Fibroblast of peridontal ligament (primary cell): ENCODE results near the gene TNFSF8.

Experiments used
- DNase-seq: peaks from one replicate; pipeline ENCODE4 v3.0.0-alpha.2; 2010; ENCODE audit errors: extremely low read depth

TNFSF8 gene, protein sequence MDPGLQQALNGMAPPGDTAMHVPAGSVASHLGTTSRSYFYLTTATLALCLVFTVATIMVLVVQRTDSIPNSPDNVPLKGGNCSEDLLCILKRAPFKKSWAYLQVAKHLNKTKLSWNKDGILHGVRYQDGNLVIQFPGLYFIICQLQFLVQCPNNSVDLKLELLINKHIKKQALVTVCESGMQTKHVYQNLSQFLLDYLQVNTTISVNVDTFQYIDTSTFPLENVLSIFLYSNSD

DNA sequence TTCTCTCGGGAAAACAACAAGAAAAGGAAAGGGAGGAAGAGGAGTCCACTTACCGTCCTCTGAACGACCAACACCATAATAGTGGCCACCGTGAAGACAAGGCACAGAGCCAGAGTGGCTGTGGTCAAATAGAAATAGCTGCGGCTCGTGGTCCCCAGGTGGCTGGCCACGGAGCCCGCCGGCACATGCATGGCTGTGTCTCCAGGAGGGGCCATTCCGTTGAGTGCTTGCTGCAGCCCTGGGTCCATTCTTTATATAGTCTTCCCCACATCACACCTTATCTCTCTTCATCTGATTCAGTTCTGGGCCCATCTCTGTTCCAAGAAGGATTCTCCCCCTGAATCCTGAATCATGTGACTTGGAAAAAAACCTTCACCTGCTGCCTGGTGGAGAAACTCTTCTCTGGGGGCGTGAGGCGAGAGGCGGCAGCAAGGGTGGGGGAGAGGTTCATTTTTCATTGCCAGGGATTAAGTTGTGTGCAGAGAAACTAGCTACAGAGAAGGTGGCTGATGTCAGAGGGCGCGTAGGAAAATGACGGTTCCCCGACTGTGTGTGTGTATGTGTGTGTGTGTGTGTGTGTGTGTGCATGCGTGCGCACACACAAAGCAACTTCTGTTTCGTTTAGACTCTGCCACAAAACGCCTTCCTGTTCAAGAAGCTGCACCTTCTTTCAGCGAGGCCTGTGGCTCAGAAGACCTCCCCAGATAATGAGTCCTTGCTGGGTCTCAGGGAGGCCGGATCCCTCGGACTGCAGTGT, at the start of gene TNFSF8:
TSS of gene TNFSF8 (minus strand) at position 536 of the 757 bp plus-strand sequence. CDS start at position 248, 288 bp downstream.
- DNase-seq: no peak

- DNase-seq: no peak
Observed at GRCh38 chr9:114973216-114973615, 42.8 kb upstream of the TNFSF8 start.

DNA sequence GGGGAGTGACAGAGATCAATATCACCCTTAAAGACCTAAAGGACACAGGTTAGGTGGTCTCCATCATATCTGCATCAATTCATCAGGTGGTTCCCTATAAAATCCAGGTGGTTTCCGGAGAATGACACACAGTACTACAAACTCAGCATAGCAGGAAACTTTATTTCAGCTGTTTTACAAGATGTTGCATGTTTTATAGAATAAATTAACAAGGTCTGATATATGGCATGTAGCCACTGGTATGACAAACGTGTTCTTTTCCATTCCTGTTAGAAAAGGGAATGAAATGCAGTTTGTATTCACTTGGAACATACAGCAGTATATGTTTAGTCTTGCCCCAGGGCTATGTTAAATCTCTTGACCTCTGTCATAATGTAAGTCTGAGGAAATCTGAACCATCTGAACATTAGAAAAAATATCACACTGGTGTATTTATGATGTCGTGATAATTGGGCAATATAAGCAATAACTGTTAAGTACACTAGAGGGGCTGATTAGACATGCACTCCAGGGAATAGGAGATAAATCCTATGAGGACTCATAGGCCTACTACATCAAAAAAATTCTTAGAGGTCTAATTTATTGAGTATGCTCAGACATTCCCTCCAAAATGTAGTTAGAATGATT, 42.2 kb upstream of the TNFSF8 start:
- DNase-seq: no peak

GRCh38 chr9:114969269-114969668, 38.9 kb upstream of the TNFSF8 start:
- no peak for DNase-seq

GRCh38 chr9:114968671-114969070, 38.3 kb upstream of the TNFSF8 start:
- DNase-seq: peak; percentile 77

- no peak for DNase-seq
Observed at GRCh38 chr9:114965564-114965963, 35.2 kb upstream of the TNFSF8 start.

- DNase-seq: no peak
Observed at GRCh38 chr9:114962809-114963208, 32.4 kb upstream of the TNFSF8 start.

GRCh38 chr9:114960276-114960675, 29.9 kb upstream of the TNFSF8 start:
- DNase-seq: no peak

DNA sequence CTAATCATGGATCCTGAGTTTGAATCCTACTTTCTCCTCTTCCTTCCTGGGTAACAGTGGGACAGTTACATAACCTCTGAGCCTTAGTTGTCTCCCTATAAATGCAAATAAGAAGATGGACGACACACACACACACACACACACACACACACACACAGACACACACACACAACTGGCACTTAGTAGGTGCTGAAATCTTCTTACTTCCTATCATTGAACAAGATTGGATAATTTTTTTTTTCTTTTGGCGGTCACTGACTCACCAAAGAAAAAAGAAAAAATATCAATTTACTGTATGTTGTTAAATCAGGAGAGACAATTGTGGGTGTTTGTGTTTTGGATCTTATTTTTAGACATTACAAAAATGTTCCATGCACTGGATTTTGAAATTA, 28.4 kb upstream of the TNFSF8 start:
- DNase-seq: no peak

DNA sequence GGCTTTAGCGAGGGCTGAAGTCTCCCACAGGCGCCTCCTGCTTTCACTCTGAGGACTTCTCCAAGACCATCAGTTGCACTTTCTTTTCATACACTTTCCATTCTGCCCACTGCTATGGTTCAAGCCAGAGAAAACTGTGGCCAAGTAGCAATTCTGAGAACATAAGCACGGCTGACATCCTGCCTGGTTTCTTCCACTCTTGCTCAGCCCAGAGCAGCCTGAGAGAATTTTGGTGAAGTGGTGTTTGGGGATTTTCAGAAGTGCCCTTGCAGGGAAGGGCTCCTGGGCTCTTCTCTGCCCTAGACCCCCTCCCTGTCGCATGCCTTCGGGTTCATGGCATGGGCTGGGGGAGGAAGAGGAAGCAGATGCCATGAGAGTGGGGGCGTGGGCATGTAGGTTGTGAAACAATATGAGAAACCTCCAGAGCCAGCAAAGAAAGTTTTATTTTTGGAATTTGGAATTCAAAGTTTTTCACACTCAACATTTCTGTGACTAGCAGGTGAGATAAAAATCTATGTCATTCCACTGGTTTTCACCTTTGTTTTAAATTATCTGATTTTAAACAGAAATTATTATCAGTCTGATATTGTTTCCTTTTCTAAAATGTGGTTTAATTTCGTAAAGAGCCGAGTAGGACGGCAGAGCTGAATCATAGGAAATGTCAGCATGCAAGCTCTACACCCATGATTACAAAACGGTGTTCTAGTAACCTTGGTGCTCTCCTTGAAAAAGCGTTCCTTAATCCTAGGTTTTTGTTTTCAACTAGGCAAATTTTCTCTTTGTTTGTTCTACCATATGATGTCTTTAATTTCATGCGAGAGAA, 27.8 kb upstream of the TNFSF8 start:
- peak; percentile 24 for DNase-seq

DNA sequence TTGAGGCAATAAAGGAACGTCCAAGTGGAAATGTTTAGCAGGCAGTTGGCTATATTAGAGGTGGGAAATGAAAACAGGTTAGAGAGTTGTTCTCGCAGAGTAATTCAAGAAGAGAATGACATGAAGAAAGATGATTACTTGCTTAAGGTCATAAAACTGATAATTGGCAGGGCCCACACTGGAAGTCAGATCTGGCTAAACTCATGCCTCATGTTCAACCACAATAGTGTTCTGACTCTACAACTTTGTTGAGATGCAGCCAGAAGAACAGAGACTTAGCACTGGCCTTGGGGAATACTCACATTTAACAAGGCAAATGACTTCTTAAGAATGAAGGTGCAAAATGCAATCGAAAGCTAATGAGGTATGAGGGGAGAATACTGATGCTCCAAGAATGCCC, 27.2 kb upstream of the TNFSF8 start:
- DNase-seq: no peak

GRCh38 chr9:114954956-114955582, 24.7 kb upstream of the TNFSF8 start:
- no peak for DNase-seq

GRCh38 chr9:114953959-114954358, 23.6 kb upstream of the TNFSF8 start:
- DNase-seq: peak; percentile 96

DNA sequence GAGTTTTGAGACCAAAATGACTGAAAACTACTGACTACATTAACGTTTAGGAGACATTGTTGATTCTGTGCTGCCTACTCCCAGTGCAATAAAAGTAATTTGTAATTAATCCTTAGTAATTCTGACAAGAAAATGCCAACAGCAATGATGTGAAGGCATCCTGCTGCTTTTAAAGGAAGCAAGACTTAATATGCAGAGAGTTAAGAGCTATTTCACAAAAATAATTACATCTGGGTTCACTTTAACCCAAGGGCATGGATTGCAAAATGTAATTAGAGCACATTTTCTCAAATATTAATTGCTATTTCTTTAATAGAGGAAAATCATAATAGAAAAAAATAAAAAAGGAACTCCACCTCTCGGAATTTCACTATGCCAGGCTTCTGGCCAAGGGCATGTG, 22.7 kb upstream of the TNFSF8 start:
- DNase-seq: no peak

GRCh38 chr9:114950761-114951160, 20.4 kb upstream of the TNFSF8 start:
- no peak for DNase-seq

GRCh38 chr9:114947058-114947457, 16.7 kb upstream of the TNFSF8 start:
- DNase-seq: no peak

- no peak for DNase-seq
Observed at GRCh38 chr9:114945616-114946412, 15.4 kb upstream of the TNFSF8 start.

- DNase-seq: no peak
Observed at GRCh38 chr9:114941376-114941775, 11.0 kb upstream of the TNFSF8 start.

DNA sequence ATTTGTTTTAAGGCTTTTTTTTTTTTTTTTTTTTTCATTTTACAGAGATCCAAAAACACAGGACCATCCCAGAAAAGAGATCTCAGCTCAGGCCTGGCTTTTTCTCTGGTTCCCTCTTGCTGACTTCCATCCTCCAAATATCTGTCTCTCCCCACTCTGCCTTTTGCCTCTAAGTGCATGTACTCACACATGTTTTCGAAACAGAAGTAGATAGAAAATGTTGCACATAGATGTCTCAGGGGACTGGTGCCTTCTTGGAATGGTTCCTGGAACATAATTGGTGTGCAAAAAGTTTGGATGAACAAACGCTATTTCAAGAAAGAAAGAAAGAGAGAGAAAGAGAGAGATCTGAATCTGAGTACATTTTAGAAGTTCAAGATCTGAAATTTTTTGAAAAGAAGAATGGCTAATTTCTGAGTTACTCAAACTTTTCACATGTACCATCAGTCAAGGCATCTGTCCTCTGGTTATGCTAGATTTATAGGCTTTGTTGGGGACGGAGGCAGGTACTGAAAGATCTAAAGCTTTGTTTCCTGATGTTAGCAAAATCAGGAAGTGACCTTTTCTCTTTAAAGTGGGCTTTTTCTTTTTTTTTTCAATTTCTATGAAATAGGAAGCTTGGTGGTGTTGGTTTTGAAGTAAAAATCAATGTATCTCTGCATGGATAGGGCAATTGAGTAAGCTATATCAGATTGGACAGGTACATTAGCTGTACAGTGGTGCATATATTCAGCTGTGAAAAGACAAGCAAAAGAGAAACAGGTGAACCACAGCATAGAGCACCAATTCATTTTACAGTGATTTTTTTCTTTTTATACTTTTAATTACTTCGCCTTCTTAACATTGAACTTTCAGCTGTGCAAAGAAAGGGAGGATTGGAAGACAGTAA, 8.5 kb upstream of the TNFSF8 start:
- DNase-seq: peak; percentile 92

GRCh38 chr9:114937516-114937915, 7.1 kb upstream of the TNFSF8 start:
- DNase-seq: no peak
